Measurements from ENCODE around the gene LMF1. TPM values are rescaled to one million over a fixed set of nuclear protein-coding genes. Genes with fewer than 3 reads are reported as not detected.

LMF1 gene
- total and polyA plus RNA-seq, 2 donors (not counting 1 experiment from before 2014, with no cell fraction given), result 36.4 to 63.2 TPM

DNA sequence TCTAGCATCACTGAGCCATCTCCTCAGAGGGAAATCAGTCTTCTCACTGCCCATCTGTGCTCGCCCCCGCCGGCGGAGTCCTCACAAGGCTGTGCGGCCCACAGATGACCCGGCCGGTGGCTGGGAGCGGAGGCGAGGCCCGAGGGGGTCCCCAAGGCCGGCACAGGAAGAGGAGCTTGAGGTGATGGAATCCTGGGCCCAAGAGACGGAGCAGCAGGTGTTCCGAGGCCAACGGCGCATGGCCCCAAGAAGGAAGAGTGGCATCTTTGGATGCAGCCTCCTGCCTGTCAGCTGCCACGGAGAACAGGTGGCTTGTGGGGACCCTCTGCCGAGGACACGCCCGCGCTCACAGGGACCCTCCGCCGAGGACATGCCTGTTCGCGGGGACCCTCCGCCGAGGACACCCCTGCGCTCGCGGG lies 97.5 kb downstream of the LMF1 start:
- Histone ChIP-seq H3K9ac (ENCODE audit: low read length) (no peak overlapping the region), H3K4me2 (replicated peaks; ENCODE audit: low read depth, low read length, poor library complexity, severe bottlenecking) (no peak overlapping the region), H3K79me2 (ENCODE audit: control insufficient read depth, insufficient read depth, low read length) (no peaks in the 10 kb centered on the region), H2AFZ (ENCODE audit: insufficient read depth, low read depth, low read length, poor library complexity, severe bottlenecking) (no peak overlapping the region), H3K4me1 (ENCODE audit: control insufficient read depth in 2 of 2, insufficient read depth in 2 of 2, low read length in 2 of 2) (peaks cover 0 to 19% of the 10 kb centered on the region in 2 donors), H3K27me3 (replicated peaks in 1 of 4; ENCODE audit: control extremely low read depth in 1 of 4, control insufficient read depth in 3 of 4, insufficient read depth in 4 of 4, low read length in 3 of 4) (no peaks in the 10 kb centered on the region), H3K4me3 (ENCODE audit: control extremely low read depth in 1 of 5, extremely low read depth in 1 of 5, insufficient read depth in 1 of 5, low read depth in 2 of 5, low read length in 4 of 5) (no peak overlapping the region), H4K20me1 (ENCODE audit: control insufficient read depth, insufficient read depth, low read length, poor library complexity, severe bottlenecking) (no peaks in the 10 kb centered on the region), H3K27ac (ENCODE audit: low read length in 2 of 2) (no peak overlapping the region), H3K36me3 (replicated peaks in 1 of 2; ENCODE audit: control extremely low read depth in 1 of 2, control insufficient read depth in 1 of 2, extremely low read depth in 1 of 2, insufficient read depth in 2 of 2, low read length in 1 of 2) (peaks cover 0 to 15% of the 10 kb centered on the region in 2 experiments), H3K9me3 (ENCODE audit: control extremely low read depth in 1 of 3, control insufficient read depth in 2 of 3, insufficient read depth in 1 of 3, low read length in 2 of 3) (peaks cover 0 to 8% (median 0%) of the 10 kb centered on the region in 3 donors)
- Mint-ChIP-seq H3K4me3 (peak overlapping the region; percentile 35), H3K9me3 (ENCODE audit: insufficient read depth) (no peaks in the 10 kb centered on the region), H3K27ac (no peak overlapping the region), H3K27me3 (no peaks in the 10 kb centered on the region), H3K4me1 (peaks cover 21% of the 10 kb centered on the region)
- POLR2A ChIA-PET, result no interaction called here
- DNase-seq, result no peak
- intact Hi-C loops (cut with micrococcal nuclease), result no loop called here
- CTCF ChIA-PET, result no interaction called here
- WGBS (ENCODE audit: insufficient coverage), result 60% methylated on average over 29 of the region's 29 CpGs
- ATAC-seq (ENCODE audit: low read depth), result no peak
- TF ChIP-seq, protein P1, sequence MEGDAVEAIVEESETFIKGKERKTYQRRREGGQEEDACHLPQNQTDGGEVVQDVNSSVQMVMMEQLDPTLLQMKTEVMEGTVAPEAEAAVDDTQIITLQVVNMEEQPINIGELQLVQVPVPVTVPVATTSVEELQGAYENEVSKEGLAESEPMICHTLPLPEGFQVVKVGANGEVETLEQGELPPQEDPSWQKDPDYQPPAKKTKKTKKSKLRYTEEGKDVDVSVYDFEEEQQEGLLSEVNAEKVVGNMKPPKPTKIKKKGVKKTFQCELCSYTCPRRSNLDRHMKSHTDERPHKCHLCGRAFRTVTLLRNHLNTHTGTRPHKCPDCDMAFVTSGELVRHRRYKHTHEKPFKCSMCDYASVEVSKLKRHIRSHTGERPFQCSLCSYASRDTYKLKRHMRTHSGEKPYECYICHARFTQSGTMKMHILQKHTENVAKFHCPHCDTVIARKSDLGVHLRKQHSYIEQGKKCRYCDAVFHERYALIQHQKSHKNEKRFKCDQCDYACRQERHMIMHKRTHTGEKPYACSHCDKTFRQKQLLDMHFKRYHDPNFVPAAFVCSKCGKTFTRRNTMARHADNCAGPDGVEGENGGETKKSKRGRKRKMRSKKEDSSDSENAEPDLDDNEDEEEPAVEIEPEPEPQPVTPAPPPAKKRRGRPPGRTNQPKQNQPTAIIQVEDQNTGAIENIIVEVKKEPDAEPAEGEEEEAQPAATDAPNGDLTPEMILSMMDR (IDR thresholded peaks at IDR 0.05), result no peak

DNA sequence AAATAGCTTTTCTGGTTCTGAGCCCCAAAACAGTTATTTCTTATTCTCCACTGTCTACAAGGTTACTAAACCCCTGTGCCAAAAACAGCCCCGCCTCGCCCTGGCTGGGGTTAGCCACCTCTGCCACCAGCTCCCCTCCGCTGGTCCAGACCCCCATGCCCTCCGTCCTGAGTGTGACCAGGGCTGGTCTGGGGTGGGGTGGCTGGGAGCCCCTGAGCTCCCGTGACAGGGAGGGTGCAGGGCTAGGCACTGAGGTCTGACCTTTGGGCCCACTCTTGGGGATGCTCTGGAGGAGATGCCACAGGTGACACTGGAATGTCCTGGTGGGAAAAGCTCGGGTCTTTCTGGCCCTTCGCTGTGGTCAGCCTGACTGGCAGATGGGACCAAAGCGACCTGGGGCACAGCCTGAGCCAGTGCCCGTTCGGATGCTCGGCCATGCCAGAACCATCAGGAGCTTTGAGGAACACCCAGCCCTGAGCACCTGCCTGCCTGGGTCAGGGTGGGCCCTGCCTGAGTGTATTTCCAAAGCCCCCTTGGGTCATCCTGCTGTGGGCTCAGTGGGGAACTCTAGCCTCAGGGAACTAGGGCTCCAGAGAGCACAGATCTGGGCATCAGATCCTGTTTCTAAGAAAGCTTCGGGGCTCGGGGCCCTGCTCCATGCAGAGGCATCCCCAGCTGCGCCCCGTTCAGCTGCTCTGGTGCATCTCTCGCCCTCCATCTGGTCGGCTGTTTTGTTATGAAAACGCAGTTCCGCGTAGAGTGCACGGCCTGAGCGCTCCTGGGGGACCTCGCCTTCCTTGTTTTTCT lies 98.1 kb downstream of the LMF1 start:
- Mint-ChIP-seq H3K9me3 (ENCODE audit: insufficient read depth) (no peaks in the 10 kb centered on the region), H3K27me3 (no peaks in the 10 kb centered on the region), H3K4me1 (peaks cover 15% of the 10 kb centered on the region), H3K27ac (no peak overlapping the region), H3K4me3 (peak overlapping the region; percentile 35)
- Histone ChIP-seq H3K79me2 (ENCODE audit: control insufficient read depth, insufficient read depth, low read length) (no peaks in the 10 kb centered on the region), H3K27ac (ENCODE audit: low read length in 2 of 2) (no peak overlapping the region), H3K27me3 (replicated peaks in 1 of 4; ENCODE audit: control extremely low read depth in 1 of 4, control insufficient read depth in 3 of 4, insufficient read depth in 4 of 4, low read length in 3 of 4) (no peaks in the 10 kb centered on the region), H3K4me1 (ENCODE audit: control insufficient read depth in 2 of 2, insufficient read depth in 2 of 2, low read length in 2 of 2) (peaks cover 0 to 13% of the 10 kb centered on the region in 2 donors), H3K4me2 (replicated peaks; ENCODE audit: low read depth, low read length, poor library complexity, severe bottlenecking) (no peak overlapping the region), H4K20me1 (ENCODE audit: control insufficient read depth, insufficient read depth, low read length, poor library complexity, severe bottlenecking) (no peaks in the 10 kb centered on the region), H3K4me3 (ENCODE audit: control extremely low read depth in 1 of 5, extremely low read depth in 1 of 5, insufficient read depth in 1 of 5, low read depth in 2 of 5, low read length in 4 of 5) (no peak overlapping the region), H3K9ac (ENCODE audit: low read length) (no peak overlapping the region), H2AFZ (ENCODE audit: insufficient read depth, low read depth, low read length, poor library complexity, severe bottlenecking) (no peak overlapping the region), H3K36me3 (replicated peaks in 1 of 2; ENCODE audit: control extremely low read depth in 1 of 2, control insufficient read depth in 1 of 2, extremely low read depth in 1 of 2, insufficient read depth in 2 of 2, low read length in 1 of 2) (peaks cover 0 to 15% of the 10 kb centered on the region in 2 experiments), H3K9me3 (ENCODE audit: control extremely low read depth in 1 of 3, control insufficient read depth in 2 of 3, insufficient read depth in 1 of 3, low read length in 2 of 3) (peaks cover 0 to 7% (median 0%) of the 10 kb centered on the region in 3 donors)
- DNase-seq (no peak), ATAC-seq (ENCODE audit: low read depth) (peak; percentile 8)
- ChIA-PET CTCF (no interaction called here), POLR2A (no interaction called here)
- intact Hi-C loops (cut with micrococcal nuclease), result no loop called here
- 50% methylated on average over 20 of the region's 23 CpGs for WGBS (ENCODE audit: insufficient coverage)
- no peak for TF ChIP-seq EZH2 (IDR thresholded peaks at IDR 0.05; ENCODE audit: borderline replicate concordance, insufficient read depth, low read depth, low read length, poor library complexity, severe bottlenecking)
- TF ChIP-seq, protein P1 (IDR thresholded peaks at IDR 0.05), result no peak

Data from B cell (primary cell).